Loucy (cell line): ENCODE measurements around the gene RNF38.

Source experiments
- H2AFZ ChIP-seq: fragments of 200-600 bp; sonication (generic); 2 replicates; pipeline ENCODE4 v1.6.0; 2016; ENCODE audit warnings: antibody characterized with exemption, mild to moderate bottlenecking, low read length, moderate library complexity
- H3F3A ChIP-seq: fragments of 200-600 bp; 2 replicates; pipeline ENCODE4 v1.6.0; 2016; ENCODE audit warnings: antibody characterized with exemption, low read depth, mild to moderate bottlenecking
- H3K27me3 ChIP-seq: fragments of 200-600 bp; sonication (generic); 2 replicates; pipeline ENCODE4 v1.6.1; 2014; ENCODE audit warnings: low read length, mild to moderate bottlenecking; ENCODE audit not compliant: insufficient read depth, poor library complexity, severe bottlenecking
- H3K36me3 ChIP-seq: fragments of 200-600 bp; sonication (generic); 2 replicates; pipeline ENCODE4 v1.6.1; 2016; ENCODE audit warnings: low read length; ENCODE audit not compliant: insufficient read depth
- H3K4me1 ChIP-seq: fragments of 200-600 bp; sonication (generic); 2 replicates; pipeline ENCODE4 v1.5.1; 2014; ENCODE audit warnings: low read length, mild to moderate bottlenecking; ENCODE audit not compliant: insufficient read depth, poor library complexity, severe bottlenecking
- H3K4me2 ChIP-seq: fragments of 200-600 bp; sonication (generic); 2 replicates; pipeline ENCODE4 v1.6.0; 2014; ENCODE audit warnings: antibody characterized with exemption, low read length, low read depth, mild to moderate bottlenecking; ENCODE audit not compliant: poor library complexity, severe bottlenecking
- H3K4me3 ChIP-seq: fragments of 200-600 bp; sonication (generic); 2 replicates; pipeline ENCODE4 v1.5.1; 2014; ENCODE audit warnings: low read length, mild to moderate bottlenecking, mixed read lengths; ENCODE audit not compliant: poor library complexity, severe bottlenecking
- H3K79me2 ChIP-seq: fragments of 200-600 bp; sonication (generic); 2 replicates; pipeline ENCODE4 v1.6.1; 2014; ENCODE audit warnings: low read length; ENCODE audit not compliant: insufficient read depth
- H3K9ac ChIP-seq: fragments of 200-600 bp; sonication (generic); 2 replicates; pipeline ENCODE4 v1.6.0; 2014; ENCODE audit warnings: mild to moderate bottlenecking, low read depth, low read length, moderate library complexity; ENCODE audit not compliant: poor library complexity, severe bottlenecking
- H3K9me2 ChIP-seq: fragments of 200-600 bp; sonication (generic); replicated peaks from 2 replicates; pipeline ENCODE4 v1.6.1; 2016; ENCODE audit warnings: low read depth, low read length, mixed read lengths
- H3K9me3 ChIP-seq: fragments of 200-600 bp; sonication (generic); 2 replicates; pipeline ENCODE4 v1.6.1; 2014; ENCODE audit warnings: mild to moderate bottlenecking, antibody characterized with exemption, low read length, low read depth; ENCODE audit not compliant: insufficient read depth
- H4K20me1 ChIP-seq: fragments of 200-600 bp; sonication (generic); 2 replicates; pipeline ENCODE4 v1.6.0; 2014; ENCODE audit warnings: antibody characterized with exemption, low read length, mild to moderate bottlenecking; ENCODE audit not compliant: insufficient read depth, poor library complexity, severe bottlenecking
- EZH2phosphoT487 ChIP-seq: fragments of 200-600 bp; IDR thresholded peaks from 2 replicates; pipeline ENCODE4 v1.6.1; 2018; ENCODE audit warnings: antibody characterized with exemption, mild to moderate bottlenecking, moderate library complexity, borderline replicate concordance
- TF ChIP-seq, protein P1 (sequence below): fragments of 200-600 bp; sonication (generic); conservative IDR thresholded peaks from 2 replicates; pipeline ENCODE4 v1.5.1; 2014; ENCODE audit warnings: mild to moderate bottlenecking, antibody characterized with exemption, low read length

The RNF38 gene

DNA sequence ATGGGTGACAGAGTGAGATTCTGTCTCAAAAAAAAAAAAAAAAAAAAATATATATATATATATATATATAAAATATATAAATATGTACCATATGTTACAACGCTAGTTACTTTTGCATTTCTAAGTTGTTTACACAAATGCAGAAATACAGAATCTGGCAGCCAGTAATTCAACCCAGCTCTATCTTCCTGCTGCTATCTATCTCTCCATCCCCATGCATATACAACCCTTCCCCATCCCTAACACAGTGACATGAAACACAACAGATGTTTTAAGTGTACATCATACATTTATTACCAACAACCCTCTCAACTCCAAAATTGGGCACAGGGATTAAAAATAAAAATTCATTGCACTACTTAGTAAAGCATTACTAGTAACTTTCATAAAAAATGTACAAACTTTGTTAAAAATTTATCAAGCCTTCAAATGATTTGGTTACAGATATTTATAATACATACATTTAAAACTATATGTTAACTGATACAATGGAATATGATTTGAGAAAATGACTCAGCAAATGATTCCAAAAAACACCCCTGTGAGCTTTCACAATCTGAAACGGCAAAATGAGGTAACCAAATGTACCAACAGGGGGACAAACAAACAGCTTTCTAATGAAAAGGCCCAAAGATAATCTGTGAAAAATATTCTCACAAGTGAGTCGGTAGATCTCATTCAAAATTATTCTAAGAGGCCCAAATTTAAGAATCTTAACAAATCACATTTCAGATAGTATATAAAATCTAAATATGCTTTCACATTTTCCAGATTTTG, 63.8 kb downstream of the RNF38 start:
- Histone ChIP-seq H3K36me3 (peaks cover 49% of the 10 kb centered on the region; the same call in 1 of the 2 replicates), H3K4me2 (no peak overlapping the region), H2AFZ (no peak overlapping the region), H3K9ac (no peak overlapping the region), H4K20me1 (no peaks in the 10 kb centered on the region), H3K9me2 (no peaks in the 10 kb centered on the region), H3K4me1 (no peaks in the 10 kb centered on the region), H3K27me3 (no peaks in the 10 kb centered on the region), H3F3A (no peaks in the 10 kb centered on the region), H3K4me3 (no peak overlapping the region), H3K9me3 (no peaks in the 10 kb centered on the region), H3K79me2 (no peaks in the 10 kb centered on the region)
- TF ChIP-seq EZH2phosphoT487: no peak
- TF ChIP-seq, protein P1, sequence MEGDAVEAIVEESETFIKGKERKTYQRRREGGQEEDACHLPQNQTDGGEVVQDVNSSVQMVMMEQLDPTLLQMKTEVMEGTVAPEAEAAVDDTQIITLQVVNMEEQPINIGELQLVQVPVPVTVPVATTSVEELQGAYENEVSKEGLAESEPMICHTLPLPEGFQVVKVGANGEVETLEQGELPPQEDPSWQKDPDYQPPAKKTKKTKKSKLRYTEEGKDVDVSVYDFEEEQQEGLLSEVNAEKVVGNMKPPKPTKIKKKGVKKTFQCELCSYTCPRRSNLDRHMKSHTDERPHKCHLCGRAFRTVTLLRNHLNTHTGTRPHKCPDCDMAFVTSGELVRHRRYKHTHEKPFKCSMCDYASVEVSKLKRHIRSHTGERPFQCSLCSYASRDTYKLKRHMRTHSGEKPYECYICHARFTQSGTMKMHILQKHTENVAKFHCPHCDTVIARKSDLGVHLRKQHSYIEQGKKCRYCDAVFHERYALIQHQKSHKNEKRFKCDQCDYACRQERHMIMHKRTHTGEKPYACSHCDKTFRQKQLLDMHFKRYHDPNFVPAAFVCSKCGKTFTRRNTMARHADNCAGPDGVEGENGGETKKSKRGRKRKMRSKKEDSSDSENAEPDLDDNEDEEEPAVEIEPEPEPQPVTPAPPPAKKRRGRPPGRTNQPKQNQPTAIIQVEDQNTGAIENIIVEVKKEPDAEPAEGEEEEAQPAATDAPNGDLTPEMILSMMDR: no peak

DNA sequence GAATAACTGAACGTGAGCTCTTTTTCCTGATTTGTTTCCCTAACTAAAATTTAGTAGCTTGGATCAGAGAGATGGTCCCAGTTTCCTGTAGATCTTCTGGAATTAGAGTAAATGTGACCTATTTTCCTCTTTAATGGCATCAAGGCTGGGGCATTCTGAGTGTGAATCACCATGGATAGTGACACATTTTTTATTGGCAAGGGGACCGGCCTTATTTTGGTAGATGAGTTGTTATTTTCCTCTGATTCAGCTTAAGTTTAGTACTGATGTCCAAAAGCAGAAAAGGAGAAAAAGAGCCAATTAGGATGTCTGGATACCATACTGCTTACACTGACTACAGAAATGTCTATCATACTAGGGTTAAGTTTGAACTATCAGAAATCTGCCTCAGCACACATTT, 68.1 kb downstream of the RNF38 start:
- Histone ChIP-seq H3K4me2 (no peak overlapping the region), H3F3A (no peaks in the 10 kb centered on the region), H3K79me2 (no peaks in the 10 kb centered on the region), H3K36me3 (peaks cover 9% of the 10 kb centered on the region; the same call in 1 of the 2 replicates), H3K9me2 (no peaks in the 10 kb centered on the region), H3K9me3 (no peaks in the 10 kb centered on the region), H3K9ac (no peak overlapping the region), H3K4me1 (no peaks in the 10 kb centered on the region), H3K4me3 (no peak overlapping the region), H3K27me3 (no peaks in the 10 kb centered on the region), H2AFZ (no peak overlapping the region), H4K20me1 (no peaks in the 10 kb centered on the region)
- no peak for TF ChIP-seq EZH2phosphoT487
- TF ChIP-seq, protein P1: no peak

DNA sequence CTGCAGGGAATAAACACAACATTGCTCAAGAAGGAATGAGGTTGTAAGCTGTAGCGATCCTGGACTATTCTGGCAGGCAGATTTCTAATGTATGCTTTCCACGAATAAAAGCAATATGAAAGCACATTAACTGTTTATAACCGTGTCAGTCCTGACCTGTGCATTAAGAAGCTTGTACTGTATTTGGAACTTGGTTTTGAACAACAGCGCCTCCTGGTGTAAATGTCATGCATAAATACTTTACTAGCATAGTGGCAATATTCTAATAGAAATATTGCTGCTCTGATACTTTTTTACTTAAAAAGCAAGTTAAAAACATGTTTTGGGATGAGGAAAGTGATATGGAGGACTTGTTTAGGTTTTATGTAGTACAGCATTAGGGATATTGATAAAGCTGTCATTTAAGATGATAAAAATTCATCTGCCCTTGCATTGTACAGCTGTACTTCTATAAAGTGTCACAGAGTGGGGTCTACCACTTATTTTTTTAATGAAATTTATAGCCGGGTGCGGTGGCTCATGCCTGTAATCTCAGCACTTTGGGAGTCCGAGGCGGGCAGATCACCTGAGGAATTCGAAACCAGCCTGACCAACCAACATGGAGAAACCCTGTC, 71.2 kb downstream of the RNF38 start:
- TF ChIP-seq, protein P1: peak; percentile 91
- TF ChIP-seq EZH2phosphoT487: no peak
- H3K79me2 ChIP-seq: no peaks in the 10 kb centered on the region
- no peaks in the 10 kb centered on the region for H3K36me3 ChIP-seq
- peak overlapping the region; percentile 30 for H3K4me2 ChIP-seq
- H3F3A ChIP-seq: no peaks in the 10 kb centered on the region
- no peaks in the 10 kb centered on the region for H3K27me3 ChIP-seq
- no peaks in the 10 kb centered on the region for H3K4me1 ChIP-seq
- no peaks in the 10 kb centered on the region for H4K20me1 ChIP-seq
- H3K4me3 ChIP-seq: no peak overlapping the region
- no peaks in the 10 kb centered on the region for H3K9me2 ChIP-seq
- H2AFZ ChIP-seq: no peak overlapping the region
- H3K9ac ChIP-seq: no peak overlapping the region
- H3K9me3 ChIP-seq: no peaks in the 10 kb centered on the region
